Type B pancreatic cell (in vitro differentiated cells): ENCODE measurements around the gene AK8. TPM values are rescaled to one million over a fixed set of nuclear protein-coding genes. Genes with fewer than 3 reads are reported as not detected.

Experiments used
- DNase-seq: peaks from one replicate; pipeline ENCODE4 v3.0.0; 2021; ENCODE audit warnings: mixed read lengths; ENCODE audit not compliant: unreplicated experiment; ENCODE audit errors: extremely low spot score
- H3K27ac Mint-ChIP-seq: 2 replicates; pipeline ENCODE4 v1.8.0; 2021; ENCODE audit warnings: mild to moderate bottlenecking, mixed read lengths
- H3K27me3 Mint-ChIP-seq: 2 replicates; pipeline ENCODE4 v1.8.0; 2021; ENCODE audit warnings: mixed read lengths
- H3K36me3 Mint-ChIP-seq: 2 replicates; pipeline ENCODE4 v1.8.0; 2021; ENCODE audit warnings: mixed read lengths
- H3K4me1 Mint-ChIP-seq: one replicate; pipeline ENCODE4 v1.8.0; 2021; ENCODE audit warnings: mixed read lengths; ENCODE audit not compliant: unreplicated experiment
- H3K4me3 Mint-ChIP-seq: 2 replicates; pipeline ENCODE4 v1.8.0; 2021; ENCODE audit warnings: mild to moderate bottlenecking, mixed read lengths
- H3K9me3 Mint-ChIP-seq: 2 replicates; pipeline ENCODE4 v1.8.0; 2021; ENCODE audit warnings: mixed read lengths
- CTCF ChIP-seq: fragments of 200-600 bp; sonication (generic); conservative IDR thresholded peaks from 2 replicates; pipeline ENCODE4 v1.5.0; 2021; ENCODE audit warnings: antibody characterized with exemption, mild to moderate bottlenecking
- total RNA-seq: library from RNA; stranded (reverse); gene quantifications from 2 replicates; pipeline ENCODE4 v1.2.1, GENCODE V29; 2021; ENCODE audit warnings: low replicate concordance

Gene AK8
- total RNA-seq, 1 donor from 2014 or later: 5.5 TPM

- no peaks in the 10 kb centered on the region for H3K36me3 Mint-ChIP-seq
- H3K9me3 Mint-ChIP-seq: no peaks in the 10 kb centered on the region
- TF ChIP-seq CTCF: no peak
- H3K27me3 Mint-ChIP-seq: peaks cover 35% of the 10 kb centered on the region
- no peak overlapping the region for H3K4me3 Mint-ChIP-seq
- no peak overlapping the region for H3K27ac Mint-ChIP-seq
- peak; percentile 58 for DNase-seq
- peaks cover 5% of the 10 kb centered on the region for H3K4me1 Mint-ChIP-seq
Observed at GRCh38 chr9:132793606-132794580, 84.2 kb downstream of the AK8 start.

GRCh38 chr9:132792547-132792946 lies 85.5 kb downstream of the AK8 start:
- TF ChIP-seq CTCF: no peak
- no peak overlapping the region for H3K4me3 Mint-ChIP-seq
- no peak overlapping the region for H3K27ac Mint-ChIP-seq
- peaks cover 7% of the 10 kb centered on the region for H3K9me3 Mint-ChIP-seq
- peaks cover 30% of the 10 kb centered on the region for H3K27me3 Mint-ChIP-seq
- no peaks in the 10 kb centered on the region for H3K4me1 Mint-ChIP-seq
- H3K36me3 Mint-ChIP-seq: no peaks in the 10 kb centered on the region
- DNase-seq: peak; percentile 58

GRCh38 chr9:132791699-132792240 lies 86.3 kb downstream of the AK8 start:
- peak; percentile 50 for DNase-seq
- Mint-ChIP-seq H3K4me1 (no peaks in the 10 kb centered on the region), H3K27me3 (peaks cover 24% of the 10 kb centered on the region), H3K36me3 (no peaks in the 10 kb centered on the region), H3K27ac (no peak overlapping the region), H3K4me3 (no peak overlapping the region), H3K9me3 (peaks cover 7% of the 10 kb centered on the region)
- no peak for TF ChIP-seq CTCF

- peak; percentile 10 for DNase-seq
- no peaks in the 10 kb centered on the region for H3K4me1 Mint-ChIP-seq
- H3K4me3 Mint-ChIP-seq: no peak overlapping the region
- H3K27me3 Mint-ChIP-seq: peaks cover 18% of the 10 kb centered on the region
- H3K27ac Mint-ChIP-seq: no peak overlapping the region
- no peak for TF ChIP-seq CTCF
- no peaks in the 10 kb centered on the region for H3K36me3 Mint-ChIP-seq
- peaks cover 7% of the 10 kb centered on the region for H3K9me3 Mint-ChIP-seq
Observed at GRCh38 chr9:132789719-132790118, 88.4 kb downstream of the AK8 start.

- Mint-ChIP-seq H3K36me3 (no peaks in the 10 kb centered on the region), H3K27ac (no peak overlapping the region), H3K9me3 (peaks cover 7% of the 10 kb centered on the region), H3K27me3 (peaks cover 4% of the 10 kb centered on the region), H3K4me1 (no peaks in the 10 kb centered on the region), H3K4me3 (no peak overlapping the region)
- DNase-seq: no peak
- TF ChIP-seq CTCF: no peak
Observed at GRCh38 chr9:132788378-132788777, 89.7 kb downstream of the AK8 start.
